Skeletal muscle tissue (tissue), 4 donors: Measurements from ENCODE around the gene RASSF8. TPM values are rescaled to one million over a fixed set of nuclear protein-coding genes. Genes with fewer than 3 reads are reported as not detected.

Experiments
- H3K27ac ChIP-seq: one replicate; pipeline ENCODE4 v1.7.0; 2013; ENCODE audit warnings: mild to moderate bottlenecking, low read depth, low read length, inconsistent platforms
- H3K27me3 ChIP-seq, 3 donors: one replicate each; pipeline ENCODE4 v1.7.0; 2013; ENCODE audit warnings: low read length in 3 of 3; ENCODE audit not compliant: control insufficient read depth in 3 of 3, insufficient read depth in 3 of 3
- H3K36me3 ChIP-seq, 3 donors: one replicate each; pipeline ENCODE4 v1.7.0; 2013; ENCODE audit warnings: low read length in 3 of 3; ENCODE audit not compliant: control insufficient read depth in 3 of 3, insufficient read depth in 3 of 3
- H3K4me1 ChIP-seq, 3 donors: one replicate each; pipeline ENCODE4 v1.7.0; 2013; ENCODE audit warnings: low read length in 3 of 3, mild to moderate bottlenecking in 3 of 3; ENCODE audit not compliant: control insufficient read depth in 3 of 3, insufficient read depth in 3 of 3
- H3K4me3 ChIP-seq, 3 donors: one replicate each; pipeline ENCODE4 v1.7.0; 2013; ENCODE audit warnings: low read length in 3 of 3
- H3K9ac ChIP-seq, 3 donors: one replicate each; pipeline ENCODE4 v1.7.0; 2013; ENCODE audit warnings: low read length in 3 of 3, mild to moderate bottlenecking in 3 of 3, moderate library complexity in 2 of 3, low read depth in 1 of 3
- H3K9me3 ChIP-seq, 3 donors: one replicate each; pipeline ENCODE4 v1.7.0; 2013; ENCODE audit warnings: low read length in 3 of 3; ENCODE audit not compliant: control insufficient read depth in 3 of 3
- total RNA-seq: library from RNA; depleted of rRNA; stranded (reverse); fragments of >200 nt; gene quantifications from one replicate; pipeline ENCODE4 v1.2.3, GENCODE V29; 2014
- donor health status: Osteomylitis.

Gene RASSF8
- total RNA-seq, 1 donor from 2014 or later: 29.7 TPM

DNA sequence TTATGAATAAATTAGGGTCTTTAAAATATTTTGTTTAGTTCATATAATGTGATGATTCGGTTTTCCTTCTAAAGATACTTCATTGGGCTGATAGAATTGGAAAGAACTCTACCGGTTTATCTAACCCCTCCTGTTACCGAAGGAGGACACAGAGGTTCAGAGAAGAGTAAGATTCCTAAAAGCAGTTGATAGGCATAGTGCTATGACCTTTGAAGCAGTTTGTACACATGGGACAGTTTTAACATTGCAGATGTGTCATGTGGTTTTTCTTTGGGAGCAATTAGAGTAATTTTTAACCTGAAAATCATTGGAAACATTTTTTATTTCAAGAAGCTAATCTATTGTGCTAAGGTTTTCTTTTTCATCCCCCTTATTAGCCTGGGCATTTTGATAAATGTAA is 103.5 kb downstream of the RASSF8 start:
- peaks cover 0 to 3% (median 0%) of the 10 kb centered on the region in 3 donors for H3K36me3 ChIP-seq
- no peaks in the 10 kb centered on the region for H3K4me1 ChIP-seq
- H3K27ac ChIP-seq: no peak overlapping the region
- H3K9ac ChIP-seq: no peak overlapping the region
- H3K4me3 ChIP-seq: no peak overlapping the region
- no peaks in the 10 kb centered on the region for H3K9me3 ChIP-seq
- no peaks in the 10 kb centered on the region for H3K27me3 ChIP-seq

DNA sequence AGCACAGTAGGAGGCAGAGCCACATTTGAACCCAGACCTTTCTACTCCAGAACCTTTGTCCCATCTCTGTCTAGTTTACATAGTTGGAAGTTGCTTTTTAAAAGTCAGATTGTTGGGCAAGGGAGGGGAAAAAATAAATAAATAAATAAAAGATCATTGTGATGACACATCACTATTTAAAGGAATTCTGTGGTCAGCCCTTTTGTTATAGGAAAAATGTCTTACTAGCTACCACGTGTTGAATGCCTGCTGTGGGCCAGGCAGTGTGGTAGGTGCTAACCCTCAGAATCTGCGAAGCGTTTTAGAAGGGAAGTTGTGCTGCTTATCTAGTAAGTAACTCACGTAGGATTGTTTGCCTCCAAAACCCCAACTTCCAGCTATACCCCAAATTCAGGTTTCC is 104.1 kb downstream of the RASSF8 start:
- no peaks in the 10 kb centered on the region for H3K27me3 ChIP-seq
- H3K4me3 ChIP-seq: no peak overlapping the region
- no peak overlapping the region for H3K9ac ChIP-seq
- no peaks in the 10 kb centered on the region for H3K4me1 ChIP-seq
- H3K36me3 ChIP-seq: peaks cover 0 to 3% (median 0%) of the 10 kb centered on the region in 3 donors
- H3K27ac ChIP-seq: no peak overlapping the region
- no peaks in the 10 kb centered on the region for H3K9me3 ChIP-seq

DNA sequence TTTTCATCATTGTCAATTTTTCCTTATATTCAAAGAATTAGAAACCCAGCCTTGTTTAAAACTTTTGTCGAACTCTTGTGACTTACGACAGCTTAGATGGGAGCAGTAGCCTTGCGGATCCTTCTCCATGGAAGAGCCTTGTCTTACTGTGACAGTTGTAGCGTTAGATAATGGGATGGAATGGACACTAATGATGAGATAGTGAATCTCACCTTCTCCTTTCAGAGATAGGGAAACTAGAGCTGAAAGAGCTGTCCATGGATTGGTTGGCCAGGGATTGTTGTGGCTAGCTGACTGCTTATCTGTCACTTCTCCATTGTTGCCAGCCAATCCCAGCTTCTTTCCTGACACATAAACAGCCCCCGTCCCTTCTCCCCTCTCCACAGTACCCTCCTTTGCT is 107.0 kb downstream of the RASSF8 start:
- no peak overlapping the region for H3K9ac ChIP-seq
- no peaks in the 10 kb centered on the region for H3K4me1 ChIP-seq
- no peaks in the 10 kb centered on the region for H3K9me3 ChIP-seq
- H3K27me3 ChIP-seq: no peaks in the 10 kb centered on the region
- H3K27ac ChIP-seq: no peak overlapping the region
- peaks cover 0 to 3% (median 0%) of the 10 kb centered on the region in 3 donors for H3K36me3 ChIP-seq
- no peak overlapping the region for H3K4me3 ChIP-seq

DNA sequence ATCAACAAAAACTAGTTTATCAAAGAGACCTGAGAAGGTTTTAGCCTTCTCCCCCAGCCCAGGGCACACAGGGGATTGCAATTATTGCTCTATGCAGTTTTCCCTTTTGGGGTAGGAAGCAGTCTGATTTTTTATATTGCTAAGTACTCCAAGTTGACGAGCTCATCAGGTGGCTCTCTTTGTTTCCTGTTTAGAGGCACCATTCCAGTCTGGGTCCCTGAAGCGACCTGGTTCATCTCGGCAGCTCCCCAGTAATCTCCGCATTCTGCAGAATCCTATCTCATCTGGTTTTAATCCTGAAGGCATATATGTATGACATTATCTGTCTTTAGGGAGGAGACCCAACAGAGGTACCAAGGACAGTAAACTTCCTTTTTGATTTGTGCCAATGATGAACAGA is 110.0 kb downstream of the RASSF8 start:
- Histone ChIP-seq H3K27ac (no peak overlapping the region), H3K27me3 (no peaks in the 10 kb centered on the region), H3K9ac (no peak overlapping the region), H3K36me3 (peaks cover 0 to 3% (median 0%) of the 10 kb centered on the region in 3 donors), H3K4me1 (no peaks in the 10 kb centered on the region), H3K4me3 (no peak overlapping the region), H3K9me3 (no peaks in the 10 kb centered on the region)

DNA sequence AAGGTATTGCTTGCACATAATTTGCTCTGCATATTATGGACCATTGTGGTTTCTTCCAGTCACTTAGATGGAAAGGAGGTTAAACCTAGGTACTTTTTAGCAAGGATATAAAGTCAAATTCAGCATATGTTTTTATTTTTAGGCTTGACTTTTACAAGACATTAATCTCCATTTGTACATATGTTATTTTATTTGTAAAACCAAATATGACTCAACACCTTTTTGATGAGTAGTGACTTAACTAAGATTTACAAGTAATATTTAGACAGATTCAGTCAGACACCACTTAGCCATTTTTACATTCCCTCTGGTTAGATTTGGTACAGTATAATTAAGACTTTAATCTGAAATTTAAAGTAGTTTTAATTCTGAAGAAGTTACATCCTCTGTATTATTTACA is 111.3 kb downstream of the RASSF8 start:
- H3K36me3 ChIP-seq: peaks cover 0 to 3% (median 0%) of the 10 kb centered on the region in 3 donors
- H3K27ac ChIP-seq: no peak overlapping the region
- H3K9me3 ChIP-seq: no peaks in the 10 kb centered on the region
- H3K4me1 ChIP-seq: no peaks in the 10 kb centered on the region
- no peak overlapping the region for H3K4me3 ChIP-seq
- no peaks in the 10 kb centered on the region for H3K27me3 ChIP-seq
- no peak overlapping the region for H3K9ac ChIP-seq

DNA sequence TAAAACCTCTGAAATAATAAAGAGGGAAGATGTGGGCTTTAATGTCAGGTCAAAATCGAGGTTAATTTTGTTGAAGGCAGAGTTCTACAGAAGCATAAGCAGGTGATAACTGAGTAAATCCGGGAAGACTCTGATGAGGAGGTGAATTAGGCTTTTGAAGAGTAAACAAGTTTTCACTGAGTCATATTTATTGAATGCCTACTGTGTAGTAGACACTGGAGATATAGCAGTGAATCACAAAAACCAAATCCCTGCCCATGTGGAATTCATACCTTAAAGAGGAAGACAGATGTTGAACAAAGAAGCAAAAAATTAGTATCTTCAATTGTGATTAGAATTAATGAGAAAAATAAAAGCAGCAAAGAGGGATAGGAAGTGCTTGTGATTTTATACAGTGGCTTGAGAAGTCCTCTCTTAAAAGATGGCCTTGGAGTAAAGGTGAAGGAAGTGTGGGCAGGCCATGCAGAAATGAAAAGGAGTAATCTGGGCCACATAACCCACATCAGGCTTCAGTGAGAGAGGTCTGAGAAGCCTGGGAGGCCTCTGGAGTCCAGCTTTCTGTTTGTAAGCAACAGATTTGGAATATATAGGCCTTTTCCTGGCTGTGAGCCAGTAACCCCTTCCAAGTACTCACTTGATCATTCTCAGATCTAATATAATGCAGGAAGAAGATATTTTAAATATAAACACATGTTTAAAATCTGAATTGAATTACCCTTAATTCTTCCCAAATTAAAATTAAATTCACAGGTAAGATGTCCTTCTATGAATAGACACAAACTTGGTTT is 119.6 kb downstream of the RASSF8 start:
- Histone ChIP-seq H3K9ac (no peak overlapping the region), H3K27me3 (no peaks in the 10 kb centered on the region), H3K9me3 (no peaks in the 10 kb centered on the region), H3K36me3 (no peaks in the 10 kb centered on the region), H3K27ac (no peak overlapping the region), H3K4me1 (no peaks in the 10 kb centered on the region), H3K4me3 (no peak overlapping the region)

DNA sequence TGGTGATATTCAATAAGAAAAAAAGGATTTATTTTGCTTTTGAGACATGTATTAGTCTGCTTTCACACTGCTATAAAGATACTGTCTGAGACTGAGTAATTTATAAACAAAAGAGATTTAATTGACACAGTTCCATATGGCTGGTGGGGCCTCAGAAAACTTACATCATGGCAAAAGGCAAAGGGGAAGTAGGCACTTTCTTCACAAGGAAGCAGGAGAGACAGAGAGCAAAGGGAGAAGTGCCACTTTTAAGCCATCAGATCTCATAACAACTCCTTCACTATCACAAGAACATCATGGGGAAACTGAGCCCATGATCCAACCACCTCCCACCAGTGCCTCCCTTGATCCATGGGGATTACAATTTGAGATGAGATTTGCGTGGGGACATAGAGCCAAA is 122.4 kb downstream of the RASSF8 start:
- H3K36me3 ChIP-seq: no peaks in the 10 kb centered on the region
- H3K4me3 ChIP-seq: no peak overlapping the region
- H3K4me1 ChIP-seq: no peaks in the 10 kb centered on the region
- H3K9me3 ChIP-seq: no peaks in the 10 kb centered on the region
- H3K27me3 ChIP-seq: no peaks in the 10 kb centered on the region
- no peak overlapping the region for H3K9ac ChIP-seq
- no peak overlapping the region for H3K27ac ChIP-seq

DNA sequence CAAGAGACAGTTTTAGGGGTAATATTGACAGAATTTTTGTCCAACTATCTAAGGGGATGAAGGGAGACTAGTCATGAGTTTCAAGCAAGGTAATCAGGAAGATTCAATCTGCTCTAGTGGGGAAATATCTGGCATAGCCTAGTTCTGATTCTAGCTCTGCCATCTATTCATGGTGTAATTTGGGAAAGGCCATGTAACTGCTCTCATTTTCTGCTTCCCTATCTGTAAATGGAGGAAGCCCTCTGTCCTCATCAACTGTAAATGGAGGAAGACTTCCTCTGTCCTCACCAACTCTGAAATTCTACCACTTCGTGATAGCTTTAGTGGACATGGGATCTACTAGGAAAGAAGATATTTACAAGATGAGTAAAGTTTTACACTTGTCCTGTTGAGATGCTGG is 128.5 kb downstream of the RASSF8 start:
- Histone ChIP-seq H3K9me3 (no peaks in the 10 kb centered on the region), H3K27ac (no peak overlapping the region), H3K4me1 (no peaks in the 10 kb centered on the region), H3K9ac (no peak overlapping the region), H3K36me3 (no peaks in the 10 kb centered on the region), H3K4me3 (no peak overlapping the region), H3K27me3 (no peaks in the 10 kb centered on the region)

DNA sequence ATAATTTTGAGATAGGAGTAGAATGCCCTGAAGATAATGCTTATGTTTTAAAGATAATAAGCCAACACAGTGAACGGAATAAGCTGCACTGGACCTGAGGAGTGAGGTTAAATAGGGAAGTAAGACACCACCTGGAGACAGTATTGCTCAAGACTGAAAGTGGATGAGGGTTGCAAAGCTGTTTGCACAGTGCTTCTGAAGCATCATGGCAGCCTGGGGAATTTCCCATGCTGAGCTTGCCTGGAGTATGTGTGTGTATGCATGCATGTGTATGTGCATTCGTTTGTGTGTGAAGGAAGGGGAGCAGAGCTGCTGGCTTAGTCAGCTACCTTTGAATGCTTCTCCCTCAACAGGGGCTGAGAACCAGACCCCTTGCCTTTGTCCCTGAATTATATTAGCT is 130.5 kb downstream of the RASSF8 start:
- Histone ChIP-seq H3K9ac (no peak overlapping the region), H3K4me1 (no peaks in the 10 kb centered on the region), H3K36me3 (no peaks in the 10 kb centered on the region), H3K9me3 (no peaks in the 10 kb centered on the region), H3K27ac (no peak overlapping the region), H3K27me3 (no peaks in the 10 kb centered on the region), H3K4me3 (no peak overlapping the region)

DNA sequence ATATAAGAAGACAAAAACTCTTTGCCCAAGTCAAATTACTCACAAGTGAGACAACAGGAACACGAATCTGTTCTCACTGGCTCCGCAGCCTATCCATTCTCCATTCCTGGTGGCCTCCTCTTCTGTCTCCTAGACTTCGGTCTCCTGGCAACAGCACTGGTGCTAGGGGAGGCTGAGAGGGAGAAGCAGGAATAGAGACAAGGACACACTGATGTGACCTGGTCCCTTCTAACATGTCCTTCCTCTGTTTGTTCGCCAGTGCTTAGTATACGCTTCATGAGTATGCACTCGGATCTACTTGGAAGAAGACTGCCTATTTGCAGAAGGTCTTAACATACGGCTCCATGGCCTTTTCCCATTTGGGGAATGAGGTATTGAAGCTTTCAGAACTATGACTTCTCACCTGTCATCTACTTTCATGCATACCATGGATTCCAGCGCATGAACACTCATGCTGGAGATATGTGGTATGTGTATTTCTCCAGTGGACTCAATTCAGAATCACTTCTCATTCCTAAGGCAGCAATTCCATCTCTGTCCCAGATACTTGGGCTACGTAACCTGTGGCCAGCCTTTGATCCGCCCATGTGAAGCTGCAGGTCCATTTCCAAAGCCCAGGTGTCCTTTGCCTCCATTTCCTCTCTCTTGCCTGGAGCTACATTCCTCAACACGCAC is 132.5 kb downstream of the RASSF8 start:
- Histone ChIP-seq H3K4me3 (no peak overlapping the region), H3K27me3 (no peaks in the 10 kb centered on the region)

More for the DNA sequence above, 132.5 kb downstream of the RASSF8 start:
- no peak overlapping the region for H3K27ac ChIP-seq
- no peaks in the 10 kb centered on the region for H3K4me1 ChIP-seq
- H3K9me3 ChIP-seq: no peaks in the 10 kb centered on the region
- H3K36me3 ChIP-seq: no peaks in the 10 kb centered on the region
- H3K9ac ChIP-seq: no peak overlapping the region
